H9 (cell line): Measurements from ENCODE around the gene TSG101. TPM values are rescaled to one million over a fixed set of nuclear protein-coding genes. Genes with fewer than 3 reads are reported as not detected.

ENCODE experiments used
- DNase-seq: peaks from one replicate; pipeline ENCODE4 v3.0.0-alpha.2; 2017
- H2AFZ ChIP-seq: one replicate; pipeline ENCODE4 v1.6.1; 2013; ENCODE audit warnings: mild to moderate bottlenecking, low read length, control low read depth, moderate library complexity
- H2AK5ac ChIP-seq: 2 replicates; pipeline ENCODE4 v1.6.1; 2013; ENCODE audit warnings: low read length, control low read depth, mixed read lengths; ENCODE audit not compliant: insufficient read length
- H2BK120ac ChIP-seq: one replicate; pipeline ENCODE4 v1.6.1; 2013; ENCODE audit warnings: low read depth, mild to moderate bottlenecking, low read length, control low read depth, inconsistent platforms; ENCODE audit not compliant: poor library complexity, severe bottlenecking
- H2BK12ac ChIP-seq: 2 replicates; pipeline ENCODE4 v1.6.1; 2013; ENCODE audit warnings: low read length, control low read depth, mixed read lengths, low read depth; ENCODE audit not compliant: insufficient read length
- H2BK15ac ChIP-seq: 2 replicates; pipeline ENCODE4 v1.6.1; 2013; ENCODE audit warnings: low read depth, low read length, control low read depth
- H2BK20ac ChIP-seq: one replicate; pipeline ENCODE4 v1.6.1; 2013; ENCODE audit warnings: low read depth, mild to moderate bottlenecking, low read length, control low read depth, inconsistent platforms; ENCODE audit not compliant: poor library complexity, severe bottlenecking
- H2BK5ac ChIP-seq: 2 replicates; pipeline ENCODE4 v1.6.1; 2013; ENCODE audit warnings: low read length, control low read depth, mixed read lengths; ENCODE audit not compliant: insufficient read length
- H3K14ac ChIP-seq: 2 replicates; pipeline ENCODE4 v1.6.1; 2013; ENCODE audit warnings: low read length, control low read depth; ENCODE audit not compliant: insufficient read depth
- H3K18ac ChIP-seq: 2 replicates; pipeline ENCODE4 v1.6.1; 2013; ENCODE audit warnings: low read depth, mild to moderate bottlenecking, mixed read lengths, low read length, control low read depth; ENCODE audit not compliant: insufficient read length
- H3K23ac ChIP-seq: 2 replicates; pipeline ENCODE4 v1.6.1; 2013; ENCODE audit warnings: low read length, control low read depth, mixed read lengths, low read depth; ENCODE audit not compliant: insufficient read length
- H3K23me2 ChIP-seq: 2 replicates; pipeline ENCODE4 v1.6.1; 2013; ENCODE audit warnings: low read depth, mild to moderate bottlenecking, mixed read lengths, low read length, control low read depth; ENCODE audit not compliant: insufficient read length, poor library complexity, severe bottlenecking
- H3K27ac ChIP-seq: 2 replicates; pipeline ENCODE4 v1.5.1; 2013; ENCODE audit warnings: low read length, control low read depth, mixed read lengths, low read depth; ENCODE audit not compliant: insufficient read length
- H3K27me3 ChIP-seq: 2 replicates; pipeline ENCODE4 v1.6.1; 2013; ENCODE audit warnings: low read length, control low read depth, inconsistent platforms; ENCODE audit not compliant: insufficient read depth
- H3K4ac ChIP-seq: 2 replicates; pipeline ENCODE4 v1.6.1; 2013; ENCODE audit warnings: low read depth, mild to moderate bottlenecking, control low read depth, inconsistent platforms, low read length, moderate library complexity
- H3K4me1 ChIP-seq: 2 replicates; pipeline ENCODE4 v1.6.1; 2013; ENCODE audit warnings: low read length, control low read depth, inconsistent platforms; ENCODE audit not compliant: insufficient read depth
- H3K4me2 ChIP-seq: 2 replicates; pipeline ENCODE4 v1.6.1; 2013; ENCODE audit warnings: low read length, control low read depth, mixed read lengths; ENCODE audit not compliant: insufficient read length, insufficient read depth
- H3K56ac ChIP-seq: 2 replicates; pipeline ENCODE4 v1.6.1; 2013; ENCODE audit warnings: low read depth, mild to moderate bottlenecking, mixed read lengths, low read length, control low read depth; ENCODE audit not compliant: insufficient read length
- H3K79me1 ChIP-seq: 2 replicates; pipeline ENCODE4 v1.6.1; 2013; ENCODE audit warnings: low read depth, mild to moderate bottlenecking, moderate library complexity, low read length, control low read depth, inconsistent platforms; ENCODE audit not compliant: insufficient read depth, poor library complexity, severe bottlenecking
- H3K79me2 ChIP-seq: 2 replicates; pipeline ENCODE4 v1.6.1; 2013; ENCODE audit warnings: low read length, control low read depth, inconsistent platforms; ENCODE audit not compliant: insufficient read depth
- H3K9ac ChIP-seq: 2 replicates; pipeline ENCODE4 v1.6.1; 2013; ENCODE audit warnings: low read length, control low read depth, mixed read lengths; ENCODE audit not compliant: insufficient read length; ENCODE audit errors: extremely low read depth
- H3K9me3 ChIP-seq: one replicate; pipeline ENCODE4 v1.6.1; 2013; ENCODE audit warnings: low read depth, low read length, inconsistent platforms; ENCODE audit not compliant: control insufficient read depth
- H3T11ph ChIP-seq: one replicate; pipeline ENCODE4 v1.6.1; 2013; ENCODE audit warnings: mild to moderate bottlenecking, low read length, control low read depth, inconsistent platforms
- H4K20me1 ChIP-seq: one replicate; pipeline ENCODE4 v1.6.1; 2013; ENCODE audit not compliant: control insufficient read depth, insufficient read length, insufficient read depth
- H4K5ac ChIP-seq: 2 replicates; pipeline ENCODE4 v1.6.1; 2013; ENCODE audit warnings: low read depth, mild to moderate bottlenecking, mixed read lengths, low read length, control low read depth; ENCODE audit not compliant: insufficient read length
- H4K8ac ChIP-seq: replicated peaks from 2 replicates; pipeline ENCODE4 v1.6.1; 2013; ENCODE audit warnings: low read length, control low read depth, mixed read lengths, low read depth; ENCODE audit not compliant: insufficient read length
- H4K91ac ChIP-seq: 2 replicates; pipeline ENCODE4 v1.6.1; 2013; ENCODE audit warnings: low read depth, mild to moderate bottlenecking, moderate library complexity, mixed read lengths, low read length, control low read depth; ENCODE audit not compliant: insufficient read length
- H3K27ac Mint-ChIP-seq, 3 experiments: 2 replicates in 2 of 3; 3 replicates in 1 of 3; pipeline ENCODE4 v1.8.0; 2020 to 2021; ENCODE audit warnings: mixed read lengths in 3 of 3, mild to moderate bottlenecking in 1 of 3, moderate library complexity in 1 of 3
- H3K27me3 Mint-ChIP-seq: 2 replicates; pipeline ENCODE4 v1.8.0; 2021; ENCODE audit warnings: low read depth, mild to moderate bottlenecking, moderate library complexity, mixed read lengths
- H3K36me3 Mint-ChIP-seq, 3 experiments: 2 replicates in 2 of 3; 3 replicates in 1 of 3; pipeline ENCODE4 v1.8.0; 2020 to 2021; ENCODE audit warnings: low read depth in 3 of 3, mixed read lengths in 3 of 3; ENCODE audit not compliant: insufficient read depth in 1 of 3
- H3K4me1 Mint-ChIP-seq, 2 experiments: 2 replicates each; pipeline ENCODE4 v1.8.0; 2020; ENCODE audit warnings: mixed read lengths in 2 of 2
- H3K4me3 Mint-ChIP-seq, 2 experiments: 2 replicates in 1 of 2; 3 replicates in 1 of 2; pipeline ENCODE4 v1.8.0; 2020 to 2021; ENCODE audit warnings: mild to moderate bottlenecking in 2 of 2, mixed read lengths in 2 of 2, moderate library complexity in 1 of 2
- H3K9me3 Mint-ChIP-seq, 2 experiments: 2 replicates in 1 of 2; 3 replicates in 1 of 2; pipeline ENCODE4 v1.8.0; 2020; ENCODE audit warnings: mild to moderate bottlenecking in 2 of 2, mixed read lengths in 2 of 2, moderate library complexity in 1 of 2
- WGBS: extraction: QIAGEN DNeasy Blood & Tissue Kit; methylation state at CpG from one replicate; pipeline ENCODE4 v1.1.7; 2013; ENCODE audit warnings: missing lambda C conversion rate, low lambda C conversion rate, mixed read lengths; ENCODE audit not compliant: insufficient read length; ENCODE audit errors: extremely low coverage; 5-methylcytosine and 5-hydroxymethylcytosine counted together
- total RNA-seq: library from RNA; stranded (reverse); gene quantifications from 2 replicates; pipeline ENCODE4 v1.2.1, GENCODE V29; 2021
- TF ChIP-seq, protein P1 (sequence below): fragments of 200-600 bp; sonication (generic); conservative IDR thresholded peaks from 3 replicates; pipeline ENCODE4 v1.8.0; 2021; ENCODE audit warnings: antibody characterized with exemption, mild to moderate bottlenecking

Gene TSG101
- total RNA-seq, 1 experiment from 2014 or later: 50.3 TPM

GRCh38 chr11:18449251-18449650 lies 77.5 kb downstream of the TSG101 start:
- no peaks in the 10 kb centered on the region for H3K36me3 Mint-ChIP-seq
- no peak overlapping the region for H3K4me3 Mint-ChIP-seq
- Histone ChIP-seq H3K14ac (no peak overlapping the region), H4K20me1 (no peaks in the 10 kb centered on the region), H3K27ac (no peak overlapping the region), H2AK5ac (no peak overlapping the region), H3K9ac (no peak overlapping the region), H4K91ac (no peak overlapping the region), H3K4me2 (no peak overlapping the region), H4K8ac (no peak overlapping the region), H3K4me1 (no peaks in the 10 kb centered on the region), H2BK20ac (no peak overlapping the region), H3T11ph (no peak overlapping the region), H3K27me3 (no peaks in the 10 kb centered on the region), H3K4ac (no peak overlapping the region), H2BK5ac (no peak overlapping the region), H3K23ac (no peak overlapping the region), H3K9me3 (no peaks in the 10 kb centered on the region), H2BK12ac (no peak overlapping the region), H3K79me1 (no peaks in the 10 kb centered on the region), H2BK15ac (no peak overlapping the region), H3K56ac (no peak overlapping the region), H3K18ac (no peak overlapping the region), H3K79me2 (no peaks in the 10 kb centered on the region), H2BK120ac (no peak overlapping the region), H2AFZ (no peak overlapping the region), H4K5ac (no peak overlapping the region), H3K23me2 (no peaks in the 10 kb centered on the region)
- DNase-seq: no peak
- TF ChIP-seq, protein P1, sequence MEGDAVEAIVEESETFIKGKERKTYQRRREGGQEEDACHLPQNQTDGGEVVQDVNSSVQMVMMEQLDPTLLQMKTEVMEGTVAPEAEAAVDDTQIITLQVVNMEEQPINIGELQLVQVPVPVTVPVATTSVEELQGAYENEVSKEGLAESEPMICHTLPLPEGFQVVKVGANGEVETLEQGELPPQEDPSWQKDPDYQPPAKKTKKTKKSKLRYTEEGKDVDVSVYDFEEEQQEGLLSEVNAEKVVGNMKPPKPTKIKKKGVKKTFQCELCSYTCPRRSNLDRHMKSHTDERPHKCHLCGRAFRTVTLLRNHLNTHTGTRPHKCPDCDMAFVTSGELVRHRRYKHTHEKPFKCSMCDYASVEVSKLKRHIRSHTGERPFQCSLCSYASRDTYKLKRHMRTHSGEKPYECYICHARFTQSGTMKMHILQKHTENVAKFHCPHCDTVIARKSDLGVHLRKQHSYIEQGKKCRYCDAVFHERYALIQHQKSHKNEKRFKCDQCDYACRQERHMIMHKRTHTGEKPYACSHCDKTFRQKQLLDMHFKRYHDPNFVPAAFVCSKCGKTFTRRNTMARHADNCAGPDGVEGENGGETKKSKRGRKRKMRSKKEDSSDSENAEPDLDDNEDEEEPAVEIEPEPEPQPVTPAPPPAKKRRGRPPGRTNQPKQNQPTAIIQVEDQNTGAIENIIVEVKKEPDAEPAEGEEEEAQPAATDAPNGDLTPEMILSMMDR: no peak
- H3K4me1 Mint-ChIP-seq: no peaks in the 10 kb centered on the region
- no peak overlapping the region for H3K27ac Mint-ChIP-seq
- no peaks in the 10 kb centered on the region for H3K27me3 Mint-ChIP-seq
- WGBS: no CpG with 5 or more reads among the region's 3 CpGs
- no peaks in the 10 kb centered on the region for H3K9me3 Mint-ChIP-seq
